Measurements from ENCODE around the gene TRAF6.
"Not testable (repeated sequence)": the region's sequence is repeated elsewhere in the genome, so short reads cannot be mapped to it uniquely, and the experiment has no call there.

TRAF6 gene

DNA sequence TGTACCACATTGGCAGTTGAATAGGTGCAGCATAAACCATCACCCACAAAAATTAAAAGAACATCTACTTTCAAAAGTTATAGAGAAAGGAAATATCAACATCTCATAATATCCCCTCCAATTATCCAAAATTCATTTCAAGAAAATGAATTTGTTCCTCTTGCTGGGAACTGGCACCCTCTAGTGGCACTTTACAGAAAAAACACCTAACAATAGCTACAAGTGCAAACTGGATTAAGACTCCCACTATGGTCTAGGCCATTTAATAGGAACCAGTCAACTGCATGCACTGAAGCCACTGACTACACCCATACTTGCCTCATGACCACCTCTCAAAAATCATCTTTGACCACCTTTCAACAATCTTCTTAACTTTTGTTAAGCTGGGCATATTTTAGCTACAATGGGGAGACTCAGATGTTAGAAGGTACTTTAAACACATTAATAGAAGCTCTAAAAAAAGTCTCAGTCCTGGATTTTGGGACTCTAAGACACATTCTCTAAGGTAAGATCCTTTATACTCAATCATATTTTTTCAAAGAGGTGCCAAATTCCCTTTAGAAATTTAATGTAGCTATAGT lies 17.3 kb downstream of the TRAF6 start:
- no peak for DNase-seq

DNA sequence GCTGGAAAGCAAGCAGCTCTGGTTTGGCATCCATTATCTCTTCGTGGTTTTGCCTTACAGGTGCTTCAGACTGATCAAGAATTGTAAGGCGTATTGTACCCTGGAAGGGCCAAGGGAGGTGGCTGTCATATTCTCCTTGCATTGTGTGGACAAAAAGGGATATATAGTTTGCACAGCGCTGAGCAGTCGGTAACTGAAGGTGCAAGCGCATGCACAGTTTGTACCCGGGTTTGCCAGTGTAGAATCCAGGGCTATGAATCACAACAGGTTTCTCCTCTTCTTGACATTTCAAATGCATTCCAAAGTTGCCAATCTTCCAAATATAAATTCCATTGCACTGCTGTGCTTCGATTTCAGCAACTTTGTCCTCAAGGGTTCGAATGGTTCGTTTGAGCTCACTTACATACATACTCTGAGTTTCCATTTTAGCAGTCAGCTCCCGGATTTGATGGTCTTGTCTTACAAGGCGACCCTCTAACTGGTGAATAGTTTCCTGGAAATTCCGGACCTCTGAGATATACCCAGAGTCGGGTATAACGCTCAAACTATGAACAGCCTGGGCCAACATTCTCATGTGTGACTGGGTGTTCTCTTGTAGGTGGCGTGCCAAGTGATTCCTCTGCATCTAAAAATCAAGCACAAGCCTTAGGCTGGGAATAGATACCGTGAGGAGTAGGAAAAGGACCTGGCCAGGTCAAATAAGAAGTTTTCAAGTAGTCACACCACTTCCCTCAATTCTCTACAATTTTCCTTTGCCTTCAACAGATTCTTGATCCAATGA lies 19.9 kb downstream of the TRAF6 start:
- DNase-seq: no peak

DNA sequence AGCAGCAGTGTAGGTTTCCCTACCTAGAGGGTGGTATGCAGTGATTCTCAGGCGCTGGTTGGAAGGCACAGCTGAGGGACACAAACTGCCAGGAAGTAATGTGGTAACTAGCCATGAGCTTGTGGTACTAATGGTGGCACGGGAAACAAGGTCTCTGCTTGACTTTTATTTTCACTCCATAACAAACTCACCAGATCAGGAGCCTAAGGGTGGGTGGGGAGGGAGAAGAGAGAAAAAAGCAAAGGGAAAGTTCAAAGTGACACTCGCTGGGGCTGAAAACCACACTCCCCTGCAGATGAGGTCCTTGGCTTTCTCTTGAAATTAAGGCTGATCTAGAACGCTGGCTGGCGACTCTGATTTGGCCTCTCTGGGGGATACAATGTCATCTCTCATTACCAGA lies 22.0 kb downstream of the TRAF6 start:
- DNase-seq: no peak

DNA sequence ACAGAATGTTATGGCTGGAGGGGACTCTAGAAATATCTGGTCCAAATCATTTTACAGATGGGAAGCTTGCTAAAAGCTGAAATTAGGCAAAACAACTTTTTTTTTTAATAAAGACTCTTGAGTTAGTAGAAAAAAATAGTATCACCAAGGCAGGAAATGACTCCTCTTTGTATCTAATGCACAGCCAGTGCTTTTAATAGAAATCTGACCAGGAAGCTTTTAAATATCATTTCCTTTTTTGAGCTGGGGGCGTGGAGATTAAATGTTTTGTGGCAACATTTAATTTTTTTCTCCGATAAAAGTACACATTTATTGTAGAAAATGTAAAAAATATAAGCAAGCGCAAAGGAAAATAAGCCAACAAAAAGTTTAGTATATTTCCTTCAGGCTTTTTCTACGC lies 22.5 kb downstream of the TRAF6 start:
- no peak for DNase-seq

DNA sequence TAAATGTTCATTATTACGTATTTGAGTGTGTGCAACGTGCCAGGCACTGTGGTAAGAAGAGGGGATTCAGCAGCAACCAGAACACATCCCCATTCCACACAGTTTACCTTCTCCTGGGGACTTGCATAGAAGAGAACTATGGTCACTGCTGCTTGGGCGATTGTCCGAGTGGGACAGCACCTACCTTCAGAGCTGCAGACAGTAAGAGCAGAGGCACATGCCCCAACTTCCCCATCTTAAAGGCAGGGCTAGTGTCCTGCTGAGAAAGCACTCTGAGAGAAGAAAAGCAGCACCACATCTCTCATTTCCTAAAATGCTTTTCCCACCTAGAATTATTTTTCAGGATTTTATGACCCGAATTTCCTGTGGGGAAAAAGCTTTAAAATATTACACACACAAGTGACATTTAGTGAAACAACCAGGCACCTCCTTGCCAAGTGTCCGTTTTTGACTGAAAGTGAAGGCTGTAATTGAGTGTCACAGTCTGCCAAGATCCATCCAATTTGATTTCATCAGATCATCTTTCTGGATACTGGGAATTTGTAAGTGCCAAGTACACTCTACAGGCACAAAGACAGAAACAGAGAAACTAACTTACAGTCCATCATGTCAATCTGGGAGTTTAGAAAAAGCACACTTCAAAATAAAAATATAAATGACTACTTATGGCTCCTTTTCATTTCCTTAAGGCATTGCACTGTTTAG lies 24.6 kb downstream of the TRAF6 start:
- no peak for DNase-seq

DNA sequence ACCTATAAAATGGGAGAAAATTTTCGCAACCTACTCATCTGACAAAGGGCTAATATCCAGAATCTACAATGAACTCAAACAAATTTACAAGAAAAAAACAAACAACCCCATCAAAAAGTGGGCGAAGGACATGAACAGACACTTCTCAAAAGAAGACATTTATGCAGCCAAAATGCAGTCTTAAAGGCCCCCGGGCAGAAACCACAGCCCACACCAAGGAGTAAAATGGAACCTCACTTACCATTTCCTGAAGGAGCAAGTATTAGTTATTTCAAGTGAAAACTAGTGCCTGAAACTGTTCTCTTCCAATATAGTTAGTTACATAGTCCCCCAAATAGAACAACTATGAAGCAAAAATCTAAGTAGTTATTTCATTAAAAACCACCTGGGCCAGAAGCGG lies 27.0 kb downstream of the TRAF6 start:
- not testable (repeated sequence) for DNase-seq

DNA sequence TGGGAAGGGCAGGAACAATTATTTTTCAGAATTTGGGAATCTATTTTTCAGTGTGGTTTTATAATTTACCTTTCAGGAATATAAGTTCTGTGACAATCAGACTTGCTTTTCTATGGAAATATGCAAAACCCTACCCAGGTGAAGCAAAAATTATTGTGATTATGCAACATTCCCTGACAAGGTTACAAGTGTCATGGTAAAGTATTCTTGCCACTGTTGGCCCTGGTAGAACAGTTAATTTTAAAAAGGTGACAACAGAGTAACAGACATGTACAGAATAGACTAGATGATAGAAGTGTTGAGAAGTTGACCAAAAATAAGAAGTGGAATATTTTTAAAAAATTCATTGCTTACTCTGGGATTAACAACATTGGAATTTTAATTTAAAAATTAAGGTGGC lies 29.2 kb downstream of the TRAF6 start:
- no peak for DNase-seq

DNA sequence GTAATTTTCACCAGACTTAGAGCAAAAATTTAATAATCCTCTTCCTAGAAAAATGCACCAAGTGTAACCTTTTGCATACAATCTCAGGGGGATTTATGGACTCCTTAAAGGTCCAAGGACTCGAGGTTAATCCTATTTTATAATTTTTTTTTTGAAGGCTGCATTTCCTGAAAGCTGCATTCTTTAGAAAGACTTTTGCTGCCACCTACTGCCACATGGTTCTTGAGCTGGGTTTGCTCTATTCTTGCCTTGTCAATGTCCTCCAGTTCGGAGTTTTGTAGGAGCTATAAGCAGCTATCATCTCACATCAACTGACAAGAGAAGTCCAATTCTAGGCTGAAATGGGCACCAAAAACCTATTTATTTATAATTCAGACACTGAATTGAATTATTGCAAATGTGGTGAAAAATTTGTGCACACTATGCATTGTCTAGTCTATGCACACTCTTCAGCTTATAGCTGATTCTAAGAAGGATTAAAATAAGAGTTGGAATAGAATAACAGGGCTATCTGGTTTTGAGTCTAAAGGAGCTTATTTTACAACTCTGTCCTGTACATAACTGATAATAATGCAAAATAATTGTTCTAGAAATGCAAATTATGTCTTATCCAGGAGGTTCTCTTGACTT lies 31.3 kb downstream of the TRAF6 start:
- DNase-seq: peak; percentile 63

DNA sequence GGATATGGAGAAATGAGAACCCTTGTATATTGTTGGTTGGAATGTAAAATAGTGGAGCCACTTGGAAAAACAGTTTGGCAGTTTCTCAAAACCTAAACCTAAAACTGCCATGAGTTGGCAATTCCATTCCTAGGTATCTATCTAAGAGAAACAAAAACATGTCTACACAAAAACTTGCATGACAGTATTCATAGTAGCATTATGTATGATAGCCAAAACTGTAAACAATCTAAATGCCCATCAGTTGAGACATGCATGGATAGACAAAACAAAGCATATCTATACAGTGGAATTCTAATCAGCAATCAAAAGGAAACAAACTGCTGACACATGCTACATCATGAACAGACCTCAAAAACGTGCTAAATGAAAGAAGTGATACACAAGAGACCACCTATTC lies 34.9 kb downstream of the TRAF6 start:
- DNase-seq: no peak

DNA sequence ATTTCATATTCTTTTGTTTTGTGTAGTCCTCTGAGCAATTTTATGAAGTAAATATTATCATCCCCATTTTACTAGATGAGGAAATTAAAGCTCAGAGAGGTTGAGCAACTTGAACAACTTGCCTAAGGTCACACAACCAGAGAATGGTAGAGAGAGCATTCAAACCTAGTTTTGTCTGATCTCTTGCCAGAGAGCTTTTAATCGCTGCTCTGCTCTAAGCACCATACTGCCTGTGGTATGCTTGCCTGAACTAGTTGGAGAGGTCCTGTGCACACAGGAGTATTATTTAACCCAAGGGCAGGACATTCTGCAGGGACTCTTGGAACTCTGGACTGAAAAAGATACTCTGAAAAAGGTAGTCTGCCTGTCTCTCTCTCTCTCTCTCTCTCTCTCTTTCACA lies 38.5 kb downstream of the TRAF6 start:
- DNase-seq: no peak

DNA sequence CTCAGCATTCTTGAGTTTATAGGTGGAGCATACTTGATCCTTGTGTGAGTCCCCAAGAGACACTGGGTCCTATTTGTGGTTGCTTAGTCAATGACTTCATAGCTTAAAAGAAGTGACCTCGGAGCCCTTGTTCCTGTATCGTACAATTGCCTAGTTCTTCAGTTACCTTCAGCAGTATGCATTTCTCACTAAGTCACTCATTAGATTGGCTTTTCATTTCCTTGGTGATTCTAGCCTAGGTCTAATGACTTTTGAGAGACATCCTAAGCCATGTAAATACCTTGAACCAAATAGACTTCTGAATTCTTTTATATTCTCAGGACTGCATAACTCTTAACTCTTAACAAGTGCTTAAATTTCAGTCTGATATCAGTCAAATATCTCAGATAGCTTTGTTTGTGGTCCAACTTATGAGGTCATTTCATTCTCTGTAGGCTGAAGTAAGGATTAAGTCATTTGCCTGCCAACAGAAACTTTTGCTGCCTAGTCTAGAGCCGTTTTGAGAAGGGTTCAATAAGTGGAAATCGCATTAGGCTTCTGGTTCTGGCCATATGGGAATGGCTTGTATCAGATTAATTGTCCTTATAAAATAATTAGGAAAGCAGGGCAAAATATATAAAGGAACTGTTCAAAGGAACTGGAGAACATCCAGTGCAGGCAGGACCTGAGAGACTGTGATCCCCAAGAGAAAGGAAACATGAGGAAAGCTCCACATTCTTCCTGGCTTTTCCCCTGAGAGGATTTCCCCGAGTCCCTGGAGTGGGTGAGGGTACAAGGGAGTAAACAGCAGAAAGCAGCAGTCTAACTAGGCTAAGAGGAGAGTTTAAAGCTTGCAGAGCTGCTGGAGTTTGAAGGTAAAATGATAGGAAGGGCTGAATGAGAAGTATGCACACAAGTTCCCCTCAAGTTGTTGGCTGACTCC lies 39.9 kb downstream of the TRAF6 start:
- no peak for DNase-seq

DNA sequence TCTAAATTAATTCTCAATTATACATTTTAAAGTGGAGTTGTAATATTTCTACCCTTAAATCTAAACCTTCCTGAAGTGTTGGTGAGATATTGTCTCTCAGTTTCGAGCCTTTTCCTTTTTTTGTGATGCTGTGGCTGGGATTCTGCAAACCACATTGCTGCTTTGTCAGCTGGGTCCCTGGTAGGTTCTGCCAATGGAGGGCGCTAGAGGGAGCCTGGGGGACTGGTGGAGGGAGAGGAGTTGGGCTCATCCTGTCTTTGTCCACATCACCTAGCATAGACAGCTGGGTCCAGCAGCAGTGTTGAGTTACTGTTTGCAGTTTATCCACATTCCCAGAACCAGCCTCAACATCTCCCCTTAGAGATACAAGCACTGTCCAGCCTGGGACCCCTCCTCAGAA lies 41.0 kb downstream of the TRAF6 start:
- no peak for DNase-seq

DNA sequence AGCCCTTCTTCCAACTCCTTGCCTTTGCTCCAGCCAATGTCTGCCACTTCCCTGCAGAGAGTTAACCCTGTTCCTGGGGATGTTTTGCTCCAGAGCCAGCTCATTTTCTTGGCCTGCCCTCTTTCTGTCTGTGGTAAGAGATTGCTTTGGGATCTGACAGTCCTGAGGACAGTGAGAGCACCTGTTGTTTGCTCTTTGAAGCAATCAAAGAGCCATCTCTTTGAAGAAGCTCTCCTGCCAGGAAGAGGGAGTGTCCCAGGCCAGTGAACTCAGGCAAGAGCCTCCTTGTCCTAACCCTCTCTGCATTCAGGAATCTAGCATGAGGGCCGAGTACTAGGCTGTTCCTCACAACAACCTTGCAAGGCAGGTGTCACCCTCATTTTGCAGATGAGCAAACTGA lies 42.2 kb downstream of the TRAF6 start:
- no peak for DNase-seq

DNA sequence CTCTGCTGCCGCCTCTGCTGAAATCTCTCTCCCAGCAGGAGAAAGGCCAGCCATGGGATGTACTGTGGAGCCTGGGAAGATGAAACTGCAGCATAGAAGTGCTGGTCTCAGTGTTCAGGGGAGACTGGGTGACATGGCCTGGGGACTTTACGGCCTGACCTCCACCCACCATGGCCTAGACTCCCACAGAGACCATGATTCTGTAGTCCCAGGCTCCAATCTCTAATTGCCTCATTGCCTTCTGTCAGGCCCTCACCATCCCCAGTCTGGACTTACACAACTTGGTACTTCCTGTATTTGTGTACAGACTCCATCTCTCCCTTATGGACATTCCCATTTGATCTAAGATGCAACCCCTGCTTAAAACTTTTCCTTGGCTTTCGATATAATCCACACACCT lies 43.1 kb downstream of the TRAF6 start:
- no peak for DNase-seq

DNA sequence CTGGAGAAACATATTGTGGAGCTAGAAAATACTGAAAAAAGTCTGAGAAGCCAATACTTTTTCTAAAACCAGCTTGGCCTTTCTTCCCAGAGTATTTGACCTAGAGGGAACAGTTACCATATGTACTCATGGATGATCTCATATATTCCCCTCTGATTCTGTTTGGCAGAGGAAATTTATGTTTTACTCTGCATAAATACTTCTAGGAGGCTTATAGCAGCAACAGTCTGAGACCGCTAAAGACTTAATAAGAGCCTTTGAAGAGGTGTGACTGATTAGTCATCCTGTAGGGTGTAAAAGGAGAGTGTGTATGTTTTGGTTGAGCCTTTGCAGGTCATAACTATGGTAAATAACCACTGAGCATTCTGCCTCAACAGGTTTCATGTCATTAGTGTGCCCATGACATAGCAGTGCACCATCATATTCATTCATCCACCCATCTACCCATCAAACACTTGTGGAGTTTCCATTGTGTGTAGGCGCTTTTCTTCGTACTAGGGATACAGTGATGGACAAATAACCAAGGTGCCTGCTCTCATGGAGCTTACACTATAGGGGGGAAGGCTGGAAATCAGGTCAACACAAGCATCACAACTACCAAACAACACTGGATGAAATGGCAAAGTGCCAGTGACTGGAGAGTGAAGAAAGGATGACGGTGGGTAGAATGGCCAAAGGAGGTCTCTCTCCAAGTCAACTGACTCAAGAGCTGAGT lies 44.5 kb downstream of the TRAF6 start:
- DNase-seq: no peak

DNA sequence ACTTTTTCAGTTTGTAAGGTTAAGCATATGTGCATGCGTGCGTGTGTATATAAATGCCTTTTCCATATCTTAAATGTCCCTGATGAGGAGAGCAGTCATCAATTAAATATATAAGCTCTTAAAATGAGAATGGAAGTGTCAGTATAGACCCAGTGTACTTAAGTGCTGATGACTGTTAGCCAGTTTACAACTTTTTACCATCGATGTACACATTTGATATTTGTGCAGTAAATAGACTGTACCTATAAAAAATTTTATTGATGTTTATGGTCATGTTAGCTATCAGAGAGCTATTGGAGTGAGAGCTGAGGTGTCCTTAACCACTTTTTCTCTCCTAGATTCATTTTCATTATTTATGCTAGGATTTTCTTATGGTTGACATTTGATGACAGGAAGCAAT lies 45.4 kb downstream of the TRAF6 start:
- DNase-seq: no peak

DNA sequence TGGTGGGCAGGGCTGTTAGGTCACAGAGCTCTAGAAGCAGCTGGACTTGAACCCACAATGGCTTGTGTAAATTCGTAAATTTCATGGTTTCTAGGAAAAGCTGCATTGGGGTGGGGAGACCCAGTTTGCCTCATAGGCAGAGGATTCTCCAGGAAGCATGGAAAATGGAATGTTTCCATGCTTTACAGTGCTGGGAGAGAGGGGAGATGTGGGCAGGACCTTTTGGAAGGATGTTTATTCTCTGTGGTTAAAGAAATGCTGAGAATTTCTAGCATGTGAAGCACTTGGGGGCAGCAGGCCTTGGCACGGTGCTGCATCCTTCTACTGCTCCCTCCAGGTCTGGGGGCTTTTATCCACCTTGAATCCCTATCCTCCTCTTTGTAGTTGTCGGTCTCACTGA lies 46.3 kb downstream of the TRAF6 start:
- no peak for DNase-seq

DNA sequence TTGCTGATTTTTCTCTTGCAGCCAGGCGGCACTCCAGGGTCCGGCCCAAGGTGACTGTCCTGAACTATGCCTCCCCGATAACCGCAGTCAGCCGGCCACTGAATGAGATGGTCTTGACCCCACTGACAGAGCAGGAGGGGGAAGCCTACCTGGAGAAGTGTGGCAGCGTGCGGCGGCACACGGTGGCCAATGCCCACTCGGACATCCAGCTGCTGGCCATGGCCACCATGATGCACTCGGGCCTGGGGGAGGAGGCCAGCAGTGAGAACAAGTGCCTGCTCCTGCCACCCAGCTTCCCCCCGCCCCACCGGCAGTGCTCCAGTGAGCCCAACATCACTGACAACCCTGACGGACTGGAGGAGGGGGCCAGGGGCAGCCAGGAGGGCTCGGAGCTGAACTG lies 47.8 kb downstream of the TRAF6 start:
- DNase-seq: no peak

DNA sequence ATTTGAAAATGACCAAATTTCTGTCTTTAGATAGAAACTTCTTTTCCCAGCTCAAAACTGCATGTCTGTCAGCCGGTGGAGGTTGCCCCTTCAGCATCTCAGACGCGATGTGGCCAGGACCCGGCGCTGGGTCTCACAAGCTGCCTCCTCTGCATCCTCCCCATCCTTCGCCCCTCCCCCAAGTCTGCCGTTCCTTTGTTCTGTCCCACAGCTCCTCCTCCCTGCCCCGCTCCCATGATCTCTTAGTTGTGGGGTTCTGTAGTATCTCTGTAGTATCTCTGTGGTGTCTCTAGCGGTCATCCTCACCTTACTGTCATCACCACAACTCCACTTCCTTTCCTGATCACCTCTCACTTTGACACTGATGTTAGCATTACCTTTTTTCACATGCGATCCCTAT lies 49.9 kb downstream of the TRAF6 start:
- no peak for DNase-seq

DNA sequence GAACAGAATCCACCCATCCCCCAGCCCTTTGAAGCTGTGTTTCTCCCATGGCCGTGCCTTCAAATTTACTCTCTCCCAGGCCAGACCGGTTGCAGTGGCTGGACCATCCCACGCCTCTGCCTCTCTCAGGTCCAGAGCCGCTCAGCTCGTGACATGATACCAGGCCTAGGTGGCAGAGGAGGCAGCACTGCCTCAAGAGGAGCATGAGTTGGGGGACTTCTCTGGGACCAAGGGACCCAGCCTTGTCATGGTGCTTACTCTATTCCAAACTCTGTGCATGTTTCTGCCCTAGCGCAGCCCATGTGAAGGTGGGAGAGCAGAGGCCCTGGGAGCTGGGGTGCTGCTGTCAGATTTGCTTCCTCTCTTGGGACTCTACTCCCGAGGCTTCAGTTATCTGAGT lies 51.0 kb downstream of the TRAF6 start:
- DNase-seq: no peak

DNA sequence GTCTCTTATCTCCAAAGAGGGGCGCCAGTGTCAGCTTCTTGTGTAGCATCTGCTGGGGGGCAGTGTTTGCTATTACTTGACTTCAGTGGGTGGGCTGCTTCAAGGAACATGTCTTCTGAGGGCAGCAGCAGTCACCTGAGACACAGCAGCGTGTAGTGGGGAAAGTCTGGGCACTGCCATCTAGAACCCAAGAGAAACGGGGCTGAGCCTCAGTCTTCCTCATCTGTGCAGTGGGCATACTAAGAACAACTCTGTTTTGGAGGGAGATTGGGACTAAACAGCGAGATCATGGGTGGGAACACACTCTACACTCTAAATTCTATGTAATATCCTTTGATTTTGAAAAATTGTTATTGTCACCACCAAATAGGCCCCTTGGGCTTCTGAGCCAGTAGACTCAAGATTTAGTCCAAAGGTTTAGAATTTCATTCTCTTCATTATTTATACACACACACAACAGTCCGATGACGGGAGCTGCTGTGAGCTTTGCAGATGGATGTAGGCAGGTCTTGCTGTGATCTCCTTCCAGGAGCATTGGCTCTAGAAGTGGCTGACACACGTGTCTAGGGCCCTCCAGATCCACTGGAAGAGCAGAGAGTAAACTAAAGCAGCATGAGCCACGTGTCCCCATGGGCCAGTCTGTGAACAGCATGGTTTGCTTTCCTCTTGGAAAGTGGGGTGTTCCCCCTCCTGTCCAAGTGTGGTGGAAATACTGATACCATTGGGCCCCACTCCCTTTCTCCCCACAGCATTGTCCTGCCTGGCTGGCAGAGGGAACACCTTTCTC lies 51.8 kb downstream of the TRAF6 start:
- no peak for DNase-seq

Measured in activated effector memory CD4-positive, alpha-beta T cell treated with anti-CD3 and anti-CD28 coated beads, Interleukin-2, amount 50 U/mL, for 16 hours (primary cell).